HepG2 (cell line): ENCODE data around the gene TEKT5.

Experiments used
- ASH2L ChIP-seq: fragments of 300-600, 200-600 bp; sonication (generic); IDR thresholded peaks from 2 replicates; pipeline ENCODE4 v1.7.0; 2017; ENCODE audit warnings: low read depth, mild to moderate bottlenecking, moderate library complexity, mixed read lengths, low read length; ENCODE audit not compliant: insufficient read length
- ATM ChIP-seq: fragments of 450-650 bp; IDR thresholded peaks from 2 replicates; pipeline ENCODE4 v1.7.1; 2017; ENCODE audit warnings: mild to moderate bottlenecking, borderline replicate concordance
- CREB1 ChIP-seq, 2 experiments: fragments of 450-650 bp in 1 of 2; IDR thresholded peaks; 2 replicates each; pipeline ENCODE4 v1.6.1; 2016 to 2017; ENCODE audit warnings: control low read depth in 1 of 2, mild to moderate bottlenecking in 1 of 2, missing compliant biosample characterization in 1 of 2, missing genetic modification characterization in 1 of 2
- HCFC1 ChIP-seq: fragments of 150-350 bp; IDR thresholded peaks from 2 replicates; pipeline ENCODE4 v1.6.1; 2014; ENCODE audit warnings: low read depth, low read length
- KDM5A ChIP-seq: fragments of 200-600 bp; sonication (generic); IDR thresholded peaks from 2 replicates; pipeline ENCODE4 v1.7.0; 2018; ENCODE audit warnings: antibody characterized with exemption, mild to moderate bottlenecking, low read length, borderline replicate concordance
- MAZ ChIP-seq, 2 experiments: sonication (generic) in 1 of 2; formaldehyde crosslinking in 1 of 2; IDR thresholded peaks; 2 replicates each; pipeline versions ENCODE4 v1.5.0 to v1.6.1; 2012 to 2020; ENCODE audit warnings: low read depth in 2 of 2, mild to moderate bottlenecking in 2 of 2, borderline replicate concordance in 1 of 2, improper control_type of control experiment in 1 of 2, low read length in 1 of 2, missing genetic modification reagents in 1 of 2, moderate library complexity in 1 of 2
- SIX1 ChIP-seq: sonication (generic); formaldehyde crosslinking; IDR thresholded peaks from 2 replicates; pipeline ENCODE4 v1.4.0; 2020; ENCODE audit warnings: missing genetic modification reagents, borderline replicate concordance
- TAF1 ChIP-seq: sonication (generic); formaldehyde crosslinking; IDR thresholded peaks from 2 replicates; pipeline ENCODE4 v1.4.0; 2020; ENCODE audit warnings: missing genetic modification reagents
- TF ChIP-seq, protein P1 (sequence below): sonication (generic); formaldehyde crosslinking; IDR thresholded peaks from 2 replicates; pipeline ENCODE4 v1.5.1; 2020; ENCODE audit warnings: mild to moderate bottlenecking, missing genetic modification reagents, borderline replicate concordance
- TF ChIP-seq, protein P2 (sequence below): sonication (generic); formaldehyde crosslinking; IDR thresholded peaks from 2 replicates; pipeline ENCODE4 v1.9.0; 2021; ENCODE audit warnings: mild to moderate bottlenecking, missing genetic modification reagents

DNA sequence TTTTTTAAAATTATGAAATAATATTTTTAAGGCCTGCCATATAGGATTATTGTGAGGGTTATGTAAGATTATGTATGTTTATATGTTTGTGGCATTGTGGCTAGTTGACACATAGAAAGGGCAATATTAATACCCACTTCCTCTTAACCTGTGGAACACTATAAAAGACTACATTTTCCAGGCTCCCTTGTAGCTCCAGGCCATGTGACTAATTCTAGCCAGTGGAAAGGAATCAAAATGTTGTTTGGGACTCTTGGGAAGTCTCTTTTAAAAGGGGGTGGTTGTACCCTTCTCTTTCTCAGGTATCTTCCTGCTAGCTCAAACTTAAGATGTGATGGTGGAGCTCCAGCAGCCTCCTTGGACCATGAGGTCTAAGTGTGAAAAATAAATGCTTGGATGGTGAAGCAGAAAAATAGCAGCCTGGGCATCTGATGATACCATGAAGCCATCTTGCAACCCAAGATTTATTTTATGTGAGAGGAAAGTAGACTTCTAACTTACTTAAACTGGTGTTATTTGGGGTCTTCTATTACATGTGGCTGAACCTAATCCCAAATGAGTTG is 39.2 kb downstream of the TEKT5 start:
- TF ChIP-seq ASH2L, result no peak
- TF ChIP-seq ATM, result no peak
- no peak; the same call in 1 of the 2 replicates for TF ChIP-seq HCFC1
- TF ChIP-seq SIX1 (CRISPR knock-in tag), result no peak
- TF ChIP-seq MAZ (IDR thresholded peaks at IDR 0.05; ENCODE audit: borderline replicate concordance, low read depth, low read length), result no peak
- no peak for TF ChIP-seq MAZ (CRISPR knock-in tag; IDR thresholded peaks at IDR 0.05; ENCODE audit: low read depth)
- no peak for TF ChIP-seq CREB1 (IDR thresholded peaks at IDR 0.05)
- TF ChIP-seq CREB1 (CRISPR knock-in tag; IDR thresholded peaks at IDR 0.05), result no peak
- no peak for TF ChIP-seq TAF1 (CRISPR knock-in tag)
- TF ChIP-seq KDM5A, result no peak
- TF ChIP-seq, protein P1, sequence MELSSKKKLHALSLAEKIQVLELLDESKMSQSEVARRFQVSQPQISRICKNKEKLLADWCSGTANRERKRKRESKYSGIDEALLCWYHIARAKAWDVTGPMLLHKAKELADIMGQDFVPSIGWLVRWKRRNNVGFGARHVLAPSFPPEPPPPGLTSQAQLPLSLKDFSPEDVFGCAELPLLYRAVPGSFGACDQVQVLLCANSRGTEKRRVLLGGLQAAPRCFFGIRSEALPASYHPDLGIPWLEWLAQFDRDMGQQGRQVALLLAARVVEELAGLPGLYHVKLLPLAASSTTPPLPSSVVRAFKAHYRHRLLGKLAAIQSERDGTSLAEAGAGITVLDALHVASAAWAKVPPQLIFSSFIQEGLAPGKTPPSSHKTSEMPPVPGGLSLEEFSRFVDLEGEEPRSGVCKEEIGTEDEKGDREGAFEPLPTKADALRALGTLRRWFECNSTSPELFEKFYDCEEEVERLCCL (CRISPR knock-in tag), result no peak
- TF ChIP-seq, protein P2, sequence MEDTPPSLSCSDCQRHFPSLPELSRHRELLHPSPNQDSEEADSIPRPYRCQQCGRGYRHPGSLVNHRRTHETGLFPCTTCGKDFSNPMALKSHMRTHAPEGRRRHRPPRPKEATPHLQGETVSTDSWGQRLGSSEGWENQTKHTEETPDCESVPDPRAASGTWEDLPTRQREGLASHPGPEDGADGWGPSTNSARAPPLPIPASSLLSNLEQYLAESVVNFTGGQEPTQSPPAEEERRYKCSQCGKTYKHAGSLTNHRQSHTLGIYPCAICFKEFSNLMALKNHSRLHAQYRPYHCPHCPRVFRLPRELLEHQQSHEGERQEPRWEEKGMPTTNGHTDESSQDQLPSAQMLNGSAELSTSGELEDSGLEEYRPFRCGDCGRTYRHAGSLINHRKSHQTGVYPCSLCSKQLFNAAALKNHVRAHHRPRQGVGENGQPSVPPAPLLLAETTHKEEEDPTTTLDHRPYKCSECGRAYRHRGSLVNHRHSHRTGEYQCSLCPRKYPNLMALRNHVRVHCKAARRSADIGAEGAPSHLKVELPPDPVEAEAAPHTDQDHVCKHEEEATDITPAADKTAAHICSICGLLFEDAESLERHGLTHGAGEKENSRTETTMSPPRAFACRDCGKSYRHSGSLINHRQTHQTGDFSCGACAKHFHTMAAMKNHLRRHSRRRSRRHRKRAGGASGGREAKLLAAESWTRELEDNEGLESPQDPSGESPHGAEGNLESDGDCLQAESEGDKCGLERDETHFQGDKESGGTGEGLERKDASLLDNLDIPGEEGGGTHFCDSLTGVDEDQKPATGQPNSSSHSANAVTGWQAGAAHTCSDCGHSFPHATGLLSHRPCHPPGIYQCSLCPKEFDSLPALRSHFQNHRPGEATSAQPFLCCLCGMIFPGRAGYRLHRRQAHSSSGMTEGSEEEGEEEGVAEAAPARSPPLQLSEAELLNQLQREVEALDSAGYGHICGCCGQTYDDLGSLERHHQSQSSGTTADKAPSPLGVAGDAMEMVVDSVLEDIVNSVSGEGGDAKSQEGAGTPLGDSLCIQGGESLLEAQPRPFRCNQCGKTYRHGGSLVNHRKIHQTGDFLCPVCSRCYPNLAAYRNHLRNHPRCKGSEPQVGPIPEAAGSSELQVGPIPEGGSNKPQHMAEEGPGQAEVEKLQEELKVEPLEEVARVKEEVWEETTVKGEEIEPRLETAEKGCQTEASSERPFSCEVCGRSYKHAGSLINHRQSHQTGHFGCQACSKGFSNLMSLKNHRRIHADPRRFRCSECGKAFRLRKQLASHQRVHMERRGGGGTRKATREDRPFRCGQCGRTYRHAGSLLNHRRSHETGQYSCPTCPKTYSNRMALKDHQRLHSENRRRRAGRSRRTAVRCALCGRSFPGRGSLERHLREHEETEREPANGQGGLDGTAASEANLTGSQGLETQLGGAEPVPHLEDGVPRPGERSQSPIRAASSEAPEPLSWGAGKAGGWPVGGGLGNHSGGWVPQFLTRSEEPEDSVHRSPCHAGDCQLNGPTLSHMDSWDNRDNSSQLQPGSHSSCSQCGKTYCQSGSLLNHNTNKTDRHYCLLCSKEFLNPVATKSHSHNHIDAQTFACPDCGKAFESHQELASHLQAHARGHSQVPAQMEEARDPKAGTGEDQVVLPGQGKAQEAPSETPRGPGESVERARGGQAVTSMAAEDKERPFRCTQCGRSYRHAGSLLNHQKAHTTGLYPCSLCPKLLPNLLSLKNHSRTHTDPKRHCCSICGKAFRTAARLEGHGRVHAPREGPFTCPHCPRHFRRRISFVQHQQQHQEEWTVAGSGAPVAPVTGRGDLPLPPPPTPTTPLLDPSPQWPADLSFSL, result no peak
